HTR-8/SVneo (cell line): ENCODE data around the gene YPEL3.

Source experiments
- DNase-seq: peaks from one replicate; pipeline ENCODE4 v3.0.0; 2011; ENCODE audit warnings: low spot score, mixed read lengths; ENCODE audit not compliant: insufficient read length
- FAIRE-seq: peaks from 2 replicates; lab custom pipeline; 2011; peaks lifted over from hg19 to GRCh38; lab: Jason Lieb, UNC

The YPEL3 gene

DNA sequence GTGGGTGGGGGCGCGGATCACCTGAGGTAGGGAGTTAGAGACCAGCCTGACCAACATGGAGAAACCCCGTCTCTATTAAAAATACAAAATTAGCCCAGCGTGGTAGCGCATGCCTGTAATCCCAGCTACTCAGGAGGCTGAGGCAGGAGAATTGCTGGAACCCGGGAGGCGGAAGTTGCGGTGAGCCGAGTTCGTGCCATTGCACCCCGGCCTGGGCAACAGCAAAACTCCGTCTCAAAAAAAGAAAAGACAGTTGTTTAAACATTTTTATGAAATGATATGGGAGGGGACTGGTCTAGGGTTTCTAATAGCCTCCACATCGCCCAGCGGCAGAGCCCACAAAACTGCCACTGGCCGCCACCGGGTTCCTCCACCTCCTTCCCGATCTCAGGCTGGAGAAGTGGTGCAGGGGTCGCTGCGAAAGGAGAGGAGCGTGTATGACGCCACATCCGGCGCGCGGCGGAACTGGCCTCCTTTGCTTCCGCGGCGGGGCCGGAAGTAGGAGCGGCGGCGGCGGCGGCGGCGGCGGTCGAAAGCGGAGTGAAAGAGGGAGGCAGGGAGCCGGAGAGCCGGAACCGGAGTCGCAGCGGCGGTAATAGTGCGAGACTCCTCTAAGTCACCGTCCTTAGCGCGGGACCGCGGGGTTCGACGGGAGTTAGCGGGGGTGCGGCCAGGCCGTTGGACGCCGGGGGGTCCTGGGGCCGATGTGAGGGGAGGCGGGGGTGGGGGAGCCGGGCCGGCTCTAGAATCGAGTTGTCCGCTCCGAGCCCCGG, 20.3 kb downstream of the YPEL3 start, which contains the start of gene PPP4C:
Gene PPP4C (plus strand): TSS at position 492 of the 773 bp plus-strand sequence. CDS start 384 bp downstream, outside the sequence.
- peak; percentile 31 for FAIRE-seq
- peak; percentile 98 for DNase-seq

DNA sequence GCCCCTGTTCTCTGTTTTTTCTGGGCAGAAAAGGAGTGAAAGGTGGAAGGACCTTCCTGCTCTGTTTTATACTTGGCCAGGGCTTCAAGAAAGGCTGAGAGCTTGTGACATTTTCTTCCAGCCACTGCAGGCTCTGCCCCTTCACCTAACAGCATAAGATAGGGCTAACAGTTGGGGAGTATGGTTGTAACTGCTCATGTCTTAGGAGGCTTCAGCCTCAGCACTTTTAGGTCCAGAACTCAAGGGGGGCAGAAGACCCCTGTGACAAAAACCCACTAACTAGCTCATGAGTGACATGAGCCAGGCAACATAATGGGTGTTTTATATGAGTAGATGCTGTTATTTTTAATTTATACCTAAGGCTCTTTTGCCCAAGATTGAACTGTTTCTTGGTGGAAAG, 25.5 kb downstream of the YPEL3 start:
- DNase-seq: no peak
- FAIRE-seq: no peak

- DNase-seq (no peak), FAIRE-seq (no peak)
Measured at GRCh38 chr16:30069611-30070462, 26.2 kb downstream of the YPEL3 start.

DNA sequence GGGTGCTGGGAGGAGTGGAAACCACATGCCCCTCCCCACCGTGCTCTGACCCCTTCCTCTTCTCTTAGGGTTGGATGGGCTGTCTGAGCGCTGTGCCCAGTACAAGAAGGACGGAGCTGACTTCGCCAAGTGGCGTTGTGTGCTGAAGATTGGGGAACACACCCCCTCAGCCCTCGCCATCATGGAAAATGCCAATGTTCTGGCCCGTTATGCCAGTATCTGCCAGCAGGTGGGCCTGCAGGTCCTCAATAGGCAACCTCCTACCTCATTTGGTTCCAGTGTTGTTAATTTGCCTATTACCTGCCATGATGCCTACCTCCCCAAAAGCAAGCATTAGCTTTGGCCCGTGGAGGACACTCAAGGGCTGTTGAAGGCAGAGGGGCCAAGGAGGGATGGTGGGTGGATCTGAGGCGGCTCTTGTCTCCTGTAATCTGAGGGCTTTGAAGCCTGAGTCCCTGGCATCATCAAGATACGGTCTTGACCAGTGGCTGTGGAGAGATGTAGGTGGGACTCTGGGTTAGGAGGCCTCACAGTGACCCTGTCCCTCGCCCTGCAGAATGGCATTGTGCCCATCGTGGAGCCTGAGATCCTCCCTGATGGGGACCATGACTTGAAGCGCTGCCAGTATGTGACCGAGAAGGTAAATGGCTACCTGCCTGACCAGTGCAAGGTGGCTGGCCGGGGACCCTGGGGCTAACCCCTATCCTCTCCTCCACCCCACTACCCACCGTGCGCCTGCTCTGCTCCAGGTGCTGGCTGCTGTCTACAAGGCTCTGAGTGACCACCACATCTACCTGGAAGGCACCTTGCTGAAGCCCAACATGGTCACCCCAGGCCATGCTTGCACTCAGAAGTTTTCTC, 27.0 kb downstream of the YPEL3 start:
- DNase-seq: no peak
- FAIRE-seq: no peak

DNA sequence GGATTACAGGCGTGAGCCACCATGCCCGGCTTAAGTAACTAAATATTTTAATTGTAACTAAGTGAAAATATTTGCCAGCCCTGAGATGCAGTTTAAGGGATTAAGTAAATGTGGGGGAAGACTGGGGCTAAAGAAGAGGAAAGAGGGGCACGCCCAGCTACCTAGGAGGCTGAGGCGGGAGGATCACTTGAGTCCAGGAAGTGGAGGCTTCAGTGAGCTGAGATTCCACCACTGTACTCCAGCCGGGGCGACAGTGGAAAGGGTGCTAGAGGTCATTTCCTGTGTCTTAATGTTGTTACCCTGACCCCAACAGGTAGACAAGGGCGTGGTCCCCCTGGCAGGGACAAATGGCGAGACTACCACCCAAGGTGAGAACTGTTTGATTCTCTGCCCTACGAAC, 27.7 kb downstream of the YPEL3 start:
- no peak for DNase-seq
- no peak for FAIRE-seq

DNA sequence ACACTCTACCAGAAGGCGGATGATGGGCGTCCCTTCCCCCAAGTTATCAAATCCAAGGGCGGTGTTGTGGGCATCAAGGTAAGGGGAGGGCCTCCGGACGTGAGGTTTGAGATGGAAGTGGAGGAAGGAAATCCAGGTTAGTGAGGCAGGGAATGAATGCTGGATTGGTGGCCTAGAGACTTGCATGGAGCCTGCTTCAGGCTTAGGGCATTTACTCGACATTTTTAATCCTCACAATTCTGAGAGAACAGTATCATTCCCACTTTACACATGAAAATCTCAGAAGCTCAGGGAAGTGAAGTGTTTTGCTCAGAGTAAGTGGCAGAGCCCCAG, 28.5 kb downstream of the YPEL3 start:
- no peak for FAIRE-seq
- DNase-seq: no peak

GRCh38 chr16:30066761-30067583, 29.0 kb downstream of the YPEL3 start:
- DNase-seq (no peak), FAIRE-seq (no peak)

GRCh38 chr16:30065943-30066760, 29.9 kb downstream of the YPEL3 start:
- no peak for FAIRE-seq

DNA sequence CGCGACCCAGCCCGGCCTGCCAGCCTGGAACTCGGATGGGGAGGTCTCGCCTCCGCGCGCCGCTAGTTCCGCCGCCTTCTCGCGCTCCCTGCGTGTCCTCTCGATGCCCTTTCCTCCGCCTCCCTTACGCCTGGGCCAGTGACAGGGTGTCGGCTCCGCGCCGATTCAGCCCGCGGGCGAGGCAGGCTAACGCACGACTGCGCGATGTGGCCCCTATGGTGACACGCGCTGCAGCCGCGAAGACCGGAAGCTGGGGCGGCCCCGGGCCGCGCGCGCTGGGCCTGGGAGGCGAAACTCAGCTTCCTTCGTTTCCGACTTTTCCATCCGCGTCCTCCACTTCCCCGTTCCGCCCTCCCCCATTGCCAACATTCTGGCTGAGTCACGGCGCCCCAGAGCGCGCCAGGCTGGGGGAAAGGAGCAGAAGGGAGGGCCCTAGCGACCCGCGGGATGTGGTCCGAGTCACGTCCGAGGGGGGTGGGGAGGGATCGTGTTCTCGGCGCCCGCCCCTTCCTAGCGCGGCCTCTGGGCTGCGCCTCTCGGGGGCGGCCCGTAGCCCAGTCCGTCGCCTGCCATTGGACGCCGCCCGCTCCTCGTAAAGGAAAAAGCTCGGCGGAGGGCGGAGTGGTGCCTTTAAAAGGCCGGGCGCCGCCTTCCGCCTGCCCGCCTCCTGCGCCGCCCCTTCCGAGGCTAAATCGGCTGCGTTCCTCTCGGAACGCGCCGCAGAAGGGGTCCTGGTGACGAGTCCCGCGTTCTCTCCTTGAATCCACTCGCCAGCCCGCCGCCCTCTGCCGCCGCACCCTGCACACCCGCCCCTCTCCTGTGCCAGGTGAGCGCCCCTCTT, 30.7 kb downstream of the YPEL3 start, which contains the start of gene ALDOA:
Gene ALDOA (plus strand): TSS at position 659 of the 841 bp plus-strand sequence. CDS start 1,138 bp downstream, outside the sequence.
- peak; percentile 91 for DNase-seq
- no peak for FAIRE-seq

More at GRCh38 chr16:30065943-30066760, 29.9 kb downstream of the YPEL3 start:
- DNase-seq: no peak

DNA sequence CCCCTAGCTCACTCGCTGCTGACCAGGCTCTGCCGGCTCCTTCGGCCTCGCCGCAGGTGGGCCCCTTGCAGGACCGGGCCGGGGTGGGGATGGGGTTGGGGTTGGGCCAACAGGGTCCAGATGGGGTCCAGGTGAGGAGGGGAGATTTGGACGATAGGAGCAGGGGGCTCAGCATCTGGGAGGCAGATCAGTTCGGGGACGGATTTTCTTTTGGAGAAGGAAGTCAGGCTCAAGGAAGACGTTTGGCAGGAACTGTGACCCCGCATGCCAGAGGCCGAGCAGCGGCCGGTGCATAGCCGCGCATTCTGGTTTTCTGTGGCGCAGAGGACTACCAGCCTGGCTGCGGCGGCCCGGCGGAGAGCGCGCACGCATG, 31.3 kb downstream of the YPEL3 start:
- FAIRE-seq (no peak), DNase-seq (no peak)

- FAIRE-seq: no peak
Measured at GRCh38 chr16:30063893-30064728, 31.9 kb downstream of the YPEL3 start.

DNA sequence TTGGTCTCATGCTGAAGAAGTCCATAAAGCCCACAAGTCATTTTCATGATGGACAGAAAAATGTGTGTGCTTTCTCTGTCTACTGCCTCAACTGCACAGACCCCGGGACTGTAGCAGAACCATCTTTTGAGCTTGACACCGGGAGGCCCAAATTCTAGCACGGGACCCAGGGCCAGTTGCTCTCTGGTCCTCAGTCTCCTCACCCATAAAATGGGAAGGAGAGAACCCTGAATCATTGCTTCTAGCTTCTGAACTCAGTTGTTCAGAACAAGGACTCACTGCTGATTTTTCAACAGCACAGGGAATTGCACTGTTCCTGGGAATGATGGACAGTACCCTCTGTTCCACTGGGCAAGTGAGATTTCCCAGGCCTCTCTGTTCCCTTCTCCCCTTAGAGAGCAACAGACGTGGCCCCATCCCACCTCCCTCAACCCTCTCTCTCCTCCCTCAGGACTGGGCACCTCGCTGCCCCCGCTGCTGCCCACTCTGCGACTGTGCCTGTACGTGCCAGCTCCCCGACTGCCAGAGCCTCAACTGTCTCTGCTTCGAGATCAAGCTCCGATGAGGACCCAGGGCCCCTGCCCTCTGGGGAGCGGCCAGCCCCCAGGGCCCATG, 32.6 kb downstream of the YPEL3 start:
- FAIRE-seq: no peak
- no peak for DNase-seq

More at GRCh38 chr16:30063893-30064728, 31.9 kb downstream of the YPEL3 start:
- no peak for DNase-seq

DNA sequence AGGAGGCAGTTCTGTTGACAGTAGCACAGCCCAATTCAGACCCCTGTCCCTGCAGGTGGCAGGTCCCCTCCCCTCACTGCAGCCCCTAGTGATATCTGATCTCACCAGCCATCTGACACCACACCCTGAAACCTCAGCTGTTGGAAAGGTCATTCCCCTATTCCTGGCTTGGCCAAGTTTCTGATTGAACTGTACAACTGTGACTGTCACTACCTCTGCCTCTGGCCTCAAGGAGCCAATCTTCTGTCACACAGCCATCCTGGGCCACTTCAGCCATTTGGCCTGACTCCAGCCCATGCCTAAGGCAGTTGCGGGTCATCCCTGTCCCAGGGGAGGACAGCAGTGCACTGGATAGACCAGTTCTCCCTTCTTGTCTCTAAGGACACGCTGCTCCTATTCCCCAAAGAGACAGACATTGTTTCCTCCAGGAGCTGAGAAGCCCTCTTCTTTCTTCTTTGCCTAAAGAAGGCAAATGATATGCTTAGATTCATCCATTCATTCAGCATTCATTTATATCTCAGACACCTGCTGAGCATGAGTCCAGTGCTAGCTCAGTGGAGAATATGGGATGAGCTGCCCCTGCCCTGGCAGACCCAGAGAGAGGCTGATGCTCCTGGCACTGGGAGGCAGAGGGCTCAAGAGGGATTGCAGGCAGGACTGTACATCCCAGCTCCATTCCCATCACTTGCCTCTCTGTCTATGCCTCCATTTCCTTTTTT, 35.0 kb downstream of the YPEL3 start:
- DNase-seq (no peak), FAIRE-seq (no peak)

GRCh38 chr16:30060346-30060745, 35.7 kb downstream of the YPEL3 start:
- no peak for DNase-seq
- no peak for FAIRE-seq

GRCh38 chr16:30054959-30055553, 41.0 kb downstream of the YPEL3 start:
- FAIRE-seq (no peak), DNase-seq (no peak)
